H9 (cell line): ENCODE data around the gene PARP6. TPM values are rescaled to one million over a fixed set of nuclear protein-coding genes. Genes with fewer than 3 reads are reported as not detected.

Experiments used
- DNase-seq: peaks from one replicate; pipeline ENCODE4 v3.0.0-alpha.2; 2017
- H2AFZ ChIP-seq: one replicate; pipeline ENCODE4 v1.6.1; 2013; ENCODE audit warnings: mild to moderate bottlenecking, low read length, control low read depth, moderate library complexity
- H2AK5ac ChIP-seq: 2 replicates; pipeline ENCODE4 v1.6.1; 2013; ENCODE audit warnings: low read length, control low read depth, mixed read lengths; ENCODE audit not compliant: insufficient read length
- H2BK120ac ChIP-seq: one replicate; pipeline ENCODE4 v1.6.1; 2013; ENCODE audit warnings: low read depth, mild to moderate bottlenecking, low read length, control low read depth, inconsistent platforms; ENCODE audit not compliant: poor library complexity, severe bottlenecking
- H2BK12ac ChIP-seq: 2 replicates; pipeline ENCODE4 v1.6.1; 2013; ENCODE audit warnings: low read length, control low read depth, mixed read lengths, low read depth; ENCODE audit not compliant: insufficient read length
- H2BK15ac ChIP-seq: 2 replicates; pipeline ENCODE4 v1.6.1; 2013; ENCODE audit warnings: low read depth, low read length, control low read depth
- H2BK20ac ChIP-seq: one replicate; pipeline ENCODE4 v1.6.1; 2013; ENCODE audit warnings: low read depth, mild to moderate bottlenecking, low read length, control low read depth, inconsistent platforms; ENCODE audit not compliant: poor library complexity, severe bottlenecking
- H2BK5ac ChIP-seq: 2 replicates; pipeline ENCODE4 v1.6.1; 2013; ENCODE audit warnings: low read length, control low read depth, mixed read lengths; ENCODE audit not compliant: insufficient read length
- H3K14ac ChIP-seq: 2 replicates; pipeline ENCODE4 v1.6.1; 2013; ENCODE audit warnings: low read length, control low read depth; ENCODE audit not compliant: insufficient read depth
- H3K18ac ChIP-seq: 2 replicates; pipeline ENCODE4 v1.6.1; 2013; ENCODE audit warnings: low read depth, mild to moderate bottlenecking, mixed read lengths, low read length, control low read depth; ENCODE audit not compliant: insufficient read length
- H3K23ac ChIP-seq: 2 replicates; pipeline ENCODE4 v1.6.1; 2013; ENCODE audit warnings: low read length, control low read depth, mixed read lengths, low read depth; ENCODE audit not compliant: insufficient read length
- H3K23me2 ChIP-seq: 2 replicates; pipeline ENCODE4 v1.6.1; 2013; ENCODE audit warnings: low read depth, mild to moderate bottlenecking, mixed read lengths, low read length, control low read depth; ENCODE audit not compliant: insufficient read length, poor library complexity, severe bottlenecking
- H3K27ac ChIP-seq: 2 replicates; pipeline ENCODE4 v1.5.1; 2013; ENCODE audit warnings: low read length, control low read depth, mixed read lengths, low read depth; ENCODE audit not compliant: insufficient read length
- H3K27me3 ChIP-seq: 2 replicates; pipeline ENCODE4 v1.6.1; 2013; ENCODE audit warnings: low read length, control low read depth, inconsistent platforms; ENCODE audit not compliant: insufficient read depth
- H3K4ac ChIP-seq: 2 replicates; pipeline ENCODE4 v1.6.1; 2013; ENCODE audit warnings: low read depth, mild to moderate bottlenecking, control low read depth, inconsistent platforms, low read length, moderate library complexity
- H3K4me1 ChIP-seq: 2 replicates; pipeline ENCODE4 v1.6.1; 2013; ENCODE audit warnings: low read length, control low read depth, inconsistent platforms; ENCODE audit not compliant: insufficient read depth
- H3K4me2 ChIP-seq: 2 replicates; pipeline ENCODE4 v1.6.1; 2013; ENCODE audit warnings: low read length, control low read depth, mixed read lengths; ENCODE audit not compliant: insufficient read length, insufficient read depth
- H3K56ac ChIP-seq: 2 replicates; pipeline ENCODE4 v1.6.1; 2013; ENCODE audit warnings: low read depth, mild to moderate bottlenecking, mixed read lengths, low read length, control low read depth; ENCODE audit not compliant: insufficient read length
- H3K79me1 ChIP-seq: 2 replicates; pipeline ENCODE4 v1.6.1; 2013; ENCODE audit warnings: low read depth, mild to moderate bottlenecking, moderate library complexity, low read length, control low read depth, inconsistent platforms; ENCODE audit not compliant: insufficient read depth, poor library complexity, severe bottlenecking
- H3K79me2 ChIP-seq: 2 replicates; pipeline ENCODE4 v1.6.1; 2013; ENCODE audit warnings: low read length, control low read depth, inconsistent platforms; ENCODE audit not compliant: insufficient read depth
- H3K9ac ChIP-seq: 2 replicates; pipeline ENCODE4 v1.6.1; 2013; ENCODE audit warnings: low read length, control low read depth, mixed read lengths; ENCODE audit not compliant: insufficient read length; ENCODE audit errors: extremely low read depth
- H3K9me3 ChIP-seq: one replicate; pipeline ENCODE4 v1.6.1; 2013; ENCODE audit warnings: low read depth, low read length, inconsistent platforms; ENCODE audit not compliant: control insufficient read depth
- H3T11ph ChIP-seq: one replicate; pipeline ENCODE4 v1.6.1; 2013; ENCODE audit warnings: mild to moderate bottlenecking, low read length, control low read depth, inconsistent platforms
- H4K20me1 ChIP-seq: one replicate; pipeline ENCODE4 v1.6.1; 2013; ENCODE audit not compliant: control insufficient read depth, insufficient read length, insufficient read depth
- H4K5ac ChIP-seq: 2 replicates; pipeline ENCODE4 v1.6.1; 2013; ENCODE audit warnings: low read depth, mild to moderate bottlenecking, mixed read lengths, low read length, control low read depth; ENCODE audit not compliant: insufficient read length
- H4K8ac ChIP-seq: replicated peaks from 2 replicates; pipeline ENCODE4 v1.6.1; 2013; ENCODE audit warnings: low read length, control low read depth, mixed read lengths, low read depth; ENCODE audit not compliant: insufficient read length
- H4K91ac ChIP-seq: 2 replicates; pipeline ENCODE4 v1.6.1; 2013; ENCODE audit warnings: low read depth, mild to moderate bottlenecking, moderate library complexity, mixed read lengths, low read length, control low read depth; ENCODE audit not compliant: insufficient read length
- H3K27ac Mint-ChIP-seq, 3 experiments: 2 replicates in 2 of 3; 3 replicates in 1 of 3; pipeline ENCODE4 v1.8.0; 2020 to 2021; ENCODE audit warnings: mixed read lengths in 3 of 3, mild to moderate bottlenecking in 1 of 3, moderate library complexity in 1 of 3
- H3K27me3 Mint-ChIP-seq: 2 replicates; pipeline ENCODE4 v1.8.0; 2021; ENCODE audit warnings: low read depth, mild to moderate bottlenecking, moderate library complexity, mixed read lengths
- H3K36me3 Mint-ChIP-seq, 3 experiments: 2 replicates in 2 of 3; 3 replicates in 1 of 3; pipeline ENCODE4 v1.8.0; 2020 to 2021; ENCODE audit warnings: low read depth in 3 of 3, mixed read lengths in 3 of 3; ENCODE audit not compliant: insufficient read depth in 1 of 3
- H3K4me1 Mint-ChIP-seq, 2 experiments: 2 replicates each; pipeline ENCODE4 v1.8.0; 2020; ENCODE audit warnings: mixed read lengths in 2 of 2
- H3K4me3 Mint-ChIP-seq, 2 experiments: 2 replicates in 1 of 2; 3 replicates in 1 of 2; pipeline ENCODE4 v1.8.0; 2020 to 2021; ENCODE audit warnings: mild to moderate bottlenecking in 2 of 2, mixed read lengths in 2 of 2, moderate library complexity in 1 of 2
- H3K9me3 Mint-ChIP-seq, 2 experiments: 2 replicates in 1 of 2; 3 replicates in 1 of 2; pipeline ENCODE4 v1.8.0; 2020; ENCODE audit warnings: mild to moderate bottlenecking in 2 of 2, mixed read lengths in 2 of 2, moderate library complexity in 1 of 2
- WGBS: extraction: QIAGEN DNeasy Blood & Tissue Kit; methylation state at CpG from one replicate; pipeline ENCODE4 v1.1.7; 2013; ENCODE audit warnings: missing lambda C conversion rate, low lambda C conversion rate, mixed read lengths; ENCODE audit not compliant: insufficient read length; ENCODE audit errors: extremely low coverage; 5-methylcytosine and 5-hydroxymethylcytosine counted together
- total RNA-seq: library from RNA; stranded (reverse); gene quantifications from 2 replicates; pipeline ENCODE4 v1.2.1, GENCODE V29; 2021
- TF ChIP-seq, protein P1 (sequence below): fragments of 200-600 bp; sonication (generic); conservative IDR thresholded peaks from 3 replicates; pipeline ENCODE4 v1.8.0; 2021; ENCODE audit warnings: antibody characterized with exemption, mild to moderate bottlenecking

PARP6 gene
- total RNA-seq, 1 experiment from 2014 or later = 54.4 TPM

GRCh38 chr15:72280751-72281150 lies 8.4 kb upstream of the PARP6 start:
- Mint-ChIP-seq H3K4me3 (no peak overlapping the region), H3K27me3 (peaks cover 42% of the 10 kb centered on the region), H3K27ac (no peak overlapping the region), H3K4me1 (no peaks in the 10 kb centered on the region), H3K9me3 (no peaks in the 10 kb centered on the region), H3K36me3 (no peaks in the 10 kb centered on the region)
- no peaks in the 10 kb centered on the region for H4K20me1 ChIP-seq
- no CpG with 5 or more reads among the region's 2 CpGs for WGBS
- H2BK12ac ChIP-seq = no peak overlapping the region
- H3K79me1 ChIP-seq = no peaks in the 10 kb centered on the region
- no peak overlapping the region for H4K8ac ChIP-seq
- no peak overlapping the region for H3K27ac ChIP-seq
- H3K18ac ChIP-seq = no peak overlapping the region
- no peaks in the 10 kb centered on the region for H3K4me1 ChIP-seq
- TF ChIP-seq, protein P1, sequence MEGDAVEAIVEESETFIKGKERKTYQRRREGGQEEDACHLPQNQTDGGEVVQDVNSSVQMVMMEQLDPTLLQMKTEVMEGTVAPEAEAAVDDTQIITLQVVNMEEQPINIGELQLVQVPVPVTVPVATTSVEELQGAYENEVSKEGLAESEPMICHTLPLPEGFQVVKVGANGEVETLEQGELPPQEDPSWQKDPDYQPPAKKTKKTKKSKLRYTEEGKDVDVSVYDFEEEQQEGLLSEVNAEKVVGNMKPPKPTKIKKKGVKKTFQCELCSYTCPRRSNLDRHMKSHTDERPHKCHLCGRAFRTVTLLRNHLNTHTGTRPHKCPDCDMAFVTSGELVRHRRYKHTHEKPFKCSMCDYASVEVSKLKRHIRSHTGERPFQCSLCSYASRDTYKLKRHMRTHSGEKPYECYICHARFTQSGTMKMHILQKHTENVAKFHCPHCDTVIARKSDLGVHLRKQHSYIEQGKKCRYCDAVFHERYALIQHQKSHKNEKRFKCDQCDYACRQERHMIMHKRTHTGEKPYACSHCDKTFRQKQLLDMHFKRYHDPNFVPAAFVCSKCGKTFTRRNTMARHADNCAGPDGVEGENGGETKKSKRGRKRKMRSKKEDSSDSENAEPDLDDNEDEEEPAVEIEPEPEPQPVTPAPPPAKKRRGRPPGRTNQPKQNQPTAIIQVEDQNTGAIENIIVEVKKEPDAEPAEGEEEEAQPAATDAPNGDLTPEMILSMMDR = no peak
- H3K9ac ChIP-seq = no peak overlapping the region
- H2BK5ac ChIP-seq = no peak overlapping the region
- H3K14ac ChIP-seq = no peak overlapping the region
- H3K27me3 ChIP-seq = no peaks in the 10 kb centered on the region; the same call in 1 of the 2 replicates
- no peaks in the 10 kb centered on the region for H3K9me3 ChIP-seq
- H2BK20ac ChIP-seq = no peak overlapping the region
- no peak overlapping the region for H2AK5ac ChIP-seq
- H3K23me2 ChIP-seq = no peaks in the 10 kb centered on the region
- no peak overlapping the region for H2AFZ ChIP-seq
- DNase-seq = no peak
- no peaks in the 10 kb centered on the region for H3K79me2 ChIP-seq
- H2BK15ac ChIP-seq = no peak overlapping the region
- no peak overlapping the region for H4K5ac ChIP-seq
- no peak overlapping the region for H2BK120ac ChIP-seq
- H3K56ac ChIP-seq = no peak overlapping the region
- H4K91ac ChIP-seq = no peak overlapping the region
- H3T11ph ChIP-seq = no peak overlapping the region
- H3K23ac ChIP-seq = no peak overlapping the region
- H3K4ac ChIP-seq = no peak overlapping the region
- no peak overlapping the region for H3K4me2 ChIP-seq
